ENCODE data around the gene GPR176. TPM values are rescaled to one million over a fixed set of nuclear protein-coding genes. Genes with fewer than 3 reads are reported as not detected.

Gene GPR176
- total and polyA plus RNA-seq, 2 donors: 4.9 to 8.6 TPM

GRCh38 chr15:39752991-39753390 is 167.1 kb downstream of the GPR176 start:
- H3K36me3 ChIP-seq (ENCODE audit: insufficient read depth): no peaks in the 10 kb centered on the region
- 55% methylated on average over 1 of the region's 1 CpG for WGBS

DNA sequence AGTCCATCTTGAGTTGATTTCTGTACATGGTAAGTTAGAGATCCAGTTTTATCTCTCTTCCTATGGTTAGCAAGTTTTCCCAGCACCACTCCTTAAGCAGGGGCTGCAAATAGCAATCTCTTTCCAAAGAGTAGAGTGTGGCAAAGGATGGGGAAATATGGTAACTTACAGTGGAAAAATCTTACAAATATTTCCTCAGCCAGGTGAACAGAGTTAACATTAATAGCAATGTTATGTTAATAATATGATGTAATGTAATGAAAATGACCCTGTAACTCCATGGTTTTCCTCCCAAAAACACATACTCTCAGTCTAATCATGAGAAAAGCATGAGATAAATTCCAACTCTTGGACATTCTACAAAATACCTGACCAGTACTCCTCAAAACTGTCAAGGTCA is 167.8 kb downstream of the GPR176 start:
- H3K4me3 ChIP-seq (ENCODE audit: low read depth, low read length): no peak overlapping the region
- no peak overlapping the region for H3K27ac ChIP-seq (ENCODE audit: low read depth)
- no peaks in the 10 kb centered on the region for H3K36me3 ChIP-seq (ENCODE audit: insufficient read depth)
- no peak for DNase-seq (ENCODE audit: extremely low spot score)
- H3K4me1 ChIP-seq (ENCODE audit: insufficient read depth): no peaks in the 10 kb centered on the region

More at GRCh38 chr15:39752991-39753390, 167.1 kb downstream of the GPR176 start:
- Histone ChIP-seq H3K4me1 (ENCODE audit: insufficient read depth) (no peaks in the 10 kb centered on the region), H3K4me3 (ENCODE audit: low read depth, low read length) (no peak overlapping the region), H3K27ac (ENCODE audit: low read depth) (no peak overlapping the region)
- no peak for DNase-seq (ENCODE audit: extremely low spot score)

Small RNA genes lying within 50 kb of the gene (small RNA-seq; reads per million reads assigned to genes)
- not detected for gene RF00019

Other genes with a start within 250 kb of the GPR176 start
- gene FSIP1, start 137.4 kb downstream of the GPR176 start, total RNA-seq: 3.0 TPM
- 0.27 TPM for gene FSIP1, start 137.4 kb downstream of the GPR176 start, polyA plus RNA-seq
- 49.3 TPM for gene EIF2AK4, start 13.8 kb upstream of the GPR176 start, total RNA-seq
- gene EIF2AK4, start 13.8 kb upstream of the GPR176 start, polyA plus RNA-seq: 23.1 TPM
- 115 TPM for gene SRP14, start 118.9 kb upstream of the GPR176 start, total RNA-seq
- gene SRP14, start 118.9 kb upstream of the GPR176 start, polyA plus RNA-seq: 362 TPM
- gene BMF, start 188.6 kb upstream of the GPR176 start, total RNA-seq: 10.8 TPM
- gene BMF, start 188.6 kb upstream of the GPR176 start, polyA plus RNA-seq: 7.8 TPM
- 23.8 TPM for gene BUB1B, start 240.8 kb upstream of the GPR176 start, total RNA-seq
- gene BUB1B, start 240.8 kb upstream of the GPR176 start, polyA plus RNA-seq: 0.27 TPM